Islet precursor cell (in vitro differentiated cells): ENCODE data around the gene RPP25.
A peak's percentile ranks its signal among the peaks of the same experiment; 100 is the strongest.

Experiments
- DNase-seq: peaks from one replicate; pipeline ENCODE4 v3.0.0-alpha.2; 2018

RPP25 gene

DNA sequence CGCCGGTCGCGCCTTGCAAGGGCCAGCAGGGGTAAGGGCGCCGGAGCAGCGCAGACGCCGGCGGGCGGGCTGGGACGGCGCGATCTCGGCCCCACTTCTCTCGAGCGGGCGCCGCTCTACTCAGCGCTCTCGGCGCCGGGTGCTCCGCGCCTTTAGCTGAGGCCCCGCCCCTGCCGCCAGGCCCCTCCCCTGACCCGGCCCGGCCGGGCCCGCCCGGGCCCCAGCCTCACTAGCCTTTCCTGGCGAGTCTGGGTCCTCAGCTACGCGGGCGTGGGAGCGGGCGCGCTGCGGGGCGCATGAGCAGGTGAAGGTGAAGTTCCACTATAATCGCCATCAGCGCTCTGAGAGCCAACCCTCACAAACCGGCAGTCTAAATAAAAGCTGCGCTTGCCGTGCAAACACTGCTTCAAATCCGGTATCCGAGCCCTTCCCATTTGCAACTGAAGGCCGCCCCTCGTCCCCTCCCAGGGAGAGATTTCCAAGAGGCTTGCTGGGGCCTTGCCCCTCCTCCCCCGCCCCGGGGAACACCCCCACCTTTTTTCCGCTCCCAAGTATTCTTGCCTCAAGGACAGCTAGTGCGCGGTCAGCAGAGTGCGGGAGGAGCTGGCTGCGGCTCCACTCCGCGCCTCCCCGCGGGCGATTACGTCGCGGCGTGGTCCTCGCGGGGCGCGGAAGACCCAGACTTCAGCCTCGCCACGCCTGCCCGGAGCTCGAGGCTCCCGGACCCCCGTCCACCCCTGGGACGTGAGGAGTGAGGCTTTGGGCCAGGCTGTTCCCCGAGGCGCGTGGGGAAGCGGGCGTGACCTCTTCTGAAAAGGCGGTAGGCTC is at the start of gene RPP25:
Gene RPP25, minus strand, starts transcription at position 125 of the 828 bp plus-strand sequence. CDS start 189 bp downstream, outside the sequence.
- peak; percentile 86 for DNase-seq

- no peak for DNase-seq
Measured at GRCh38 chr15:75002398-75002797, 45.8 kb upstream of the RPP25 start.

GRCh38 chr15:75001310-75001709 is 44.7 kb upstream of the RPP25 start:
- no peak for DNase-seq

GRCh38 chr15:74997543-74997942 is 41.0 kb upstream of the RPP25 start:
- no peak for DNase-seq

DNA sequence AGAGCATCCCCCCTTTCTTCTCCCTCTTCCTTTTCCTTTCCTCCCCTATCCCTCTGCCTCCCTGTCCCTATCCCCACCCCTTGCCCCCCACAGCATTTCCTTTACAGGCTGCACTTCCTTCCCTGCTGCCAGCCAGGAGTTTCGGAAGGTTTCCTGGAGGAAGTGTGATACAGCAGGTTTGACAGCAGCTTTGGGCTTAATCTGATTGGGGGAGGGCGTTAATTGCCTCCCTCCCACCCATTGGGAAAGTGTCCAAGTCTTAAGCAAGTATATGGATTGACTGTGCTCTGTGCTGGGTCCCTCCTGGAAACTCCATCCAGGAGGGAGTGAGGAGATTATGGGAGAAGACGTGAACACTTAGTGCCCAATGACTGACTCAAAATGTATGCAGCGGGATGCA is 40.6 kb upstream of the RPP25 start:
- DNase-seq: no peak

DNA sequence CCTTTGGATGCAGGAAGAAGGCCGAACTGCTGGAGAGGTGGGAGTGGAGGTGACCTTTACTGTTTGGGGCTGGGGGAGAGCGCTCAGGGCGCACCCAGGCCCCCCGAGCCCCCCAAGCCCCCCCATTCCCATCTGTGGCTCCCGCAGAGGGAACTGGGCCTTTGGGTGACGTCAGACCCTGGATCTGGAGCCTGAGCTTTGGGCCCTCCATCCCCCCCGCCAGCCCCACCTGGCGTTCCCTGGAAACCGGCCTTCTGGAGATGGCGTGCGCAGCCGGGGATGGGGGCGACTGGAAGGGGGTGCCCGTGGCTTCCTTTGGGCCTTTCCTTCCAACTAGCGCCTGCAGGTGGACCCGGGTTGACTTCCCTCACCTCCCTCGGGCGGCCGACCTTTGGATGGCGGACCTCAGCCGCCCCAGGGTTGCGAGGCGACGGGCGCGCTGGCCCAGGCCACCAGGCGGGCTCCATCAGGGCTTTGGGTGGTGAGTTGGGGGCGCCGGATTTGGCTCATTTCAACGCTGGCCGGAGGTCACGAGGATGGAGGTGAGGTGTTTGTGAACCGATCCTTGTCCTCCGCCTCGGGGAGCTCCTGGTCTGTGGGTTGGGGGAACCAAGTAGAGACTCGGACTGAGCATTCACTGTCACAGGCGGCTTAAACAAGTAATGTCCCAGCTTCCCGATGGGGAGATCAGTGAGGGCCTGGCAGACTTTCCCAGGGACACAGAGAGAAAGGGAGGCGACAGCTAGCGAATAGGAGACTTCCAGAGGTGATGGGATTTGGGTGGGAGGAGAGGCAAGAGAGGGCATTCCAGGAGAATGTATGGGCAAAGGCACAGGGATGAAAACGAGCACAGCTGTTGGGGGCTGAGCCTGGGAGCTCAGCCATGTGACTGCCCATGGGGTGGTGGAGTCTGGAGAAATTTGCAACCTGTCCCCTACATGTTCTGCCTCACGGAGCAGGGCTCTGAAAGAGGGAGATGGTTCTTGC is 39.5 kb upstream of the RPP25 start:
- DNase-seq: peak; percentile 63

- DNase-seq: peak; percentile 98
Measured at GRCh38 chr15:74995182-74995778, 38.7 kb upstream of the RPP25 start, which contains the start of gene SCAMP5. SCAMP5 (plus strand) TSS chr15:74995563; CDS start chr15:75011840, 16,277 bp downstream.

- DNase-seq: no peak
Measured at GRCh38 chr15:74994685-74995084, 38.1 kb upstream of the RPP25 start.

DNA sequence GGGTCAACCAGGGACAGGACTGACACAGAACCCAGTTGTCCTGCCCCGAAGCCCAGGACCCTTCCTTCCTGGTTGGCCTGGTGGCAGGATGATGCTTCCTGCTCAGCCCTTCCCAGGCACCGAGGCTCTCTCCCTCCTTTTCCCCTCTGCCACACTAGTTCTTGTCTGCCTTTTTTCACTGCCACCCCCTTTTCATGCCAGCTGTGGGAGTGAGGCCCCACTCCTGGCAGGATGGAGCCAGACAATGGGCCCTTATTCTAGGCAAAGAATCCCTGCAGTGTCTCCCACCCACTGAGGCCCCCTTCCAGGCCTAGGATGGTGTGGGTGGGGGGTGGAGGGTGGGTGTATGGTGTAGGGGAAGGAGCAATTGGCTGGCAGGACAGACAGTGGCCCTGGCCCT is 37.7 kb upstream of the RPP25 start:
- no peak for DNase-seq

DNA sequence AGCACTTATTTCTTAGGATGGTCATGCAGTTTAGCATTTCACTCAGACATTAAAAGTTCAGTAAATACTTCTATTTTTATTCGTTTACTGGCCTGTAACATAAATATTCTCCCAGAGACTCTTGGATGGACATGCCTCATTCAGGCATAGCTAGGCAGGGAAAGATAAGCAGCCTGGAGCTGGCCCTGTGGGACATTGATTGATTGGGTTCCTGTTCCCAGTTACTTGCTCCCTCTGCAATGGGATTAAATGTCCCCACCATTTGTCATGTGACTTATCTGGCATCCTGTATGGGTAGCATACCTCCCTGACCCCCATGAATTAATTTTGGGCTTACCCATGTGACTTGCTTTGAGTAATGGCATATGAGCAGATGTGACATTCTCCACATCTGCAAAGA is 36.0 kb upstream of the RPP25 start:
- no peak for DNase-seq

GRCh38 chr15:74989527-74989926 is 33.0 kb upstream of the RPP25 start:
- DNase-seq: no peak

GRCh38 chr15:74988007-74988800 is 31.6 kb upstream of the RPP25 start:
- DNase-seq: peak; percentile 87

DNA sequence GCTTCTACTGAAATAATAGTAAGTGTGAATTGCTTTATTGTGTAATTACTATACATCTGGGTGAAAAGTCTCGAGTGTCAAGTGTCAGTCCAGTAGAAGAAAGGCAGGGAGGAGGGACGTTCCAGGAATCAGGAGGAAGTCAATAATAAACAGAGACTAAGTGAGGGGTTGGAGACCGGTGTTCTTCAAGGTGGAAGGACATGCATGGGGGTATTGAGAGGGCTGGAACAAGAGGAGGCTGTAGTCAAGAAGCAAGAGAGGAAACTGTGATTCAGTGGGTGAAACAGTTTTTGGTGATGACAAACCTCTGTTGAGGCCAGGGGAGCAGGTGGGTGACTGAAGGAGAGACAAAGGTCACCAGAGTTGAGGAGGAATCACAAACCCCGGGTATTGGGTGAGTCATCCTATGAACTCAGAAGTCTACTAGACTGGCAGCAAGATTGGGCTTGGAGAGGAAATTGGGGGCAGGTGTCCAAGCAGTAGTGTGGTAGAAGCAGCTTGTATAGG is 27.2 kb upstream of the RPP25 start:
- no peak for DNase-seq

GRCh38 chr15:74982183-74982582 is 25.6 kb upstream of the RPP25 start:
- no peak for DNase-seq

DNA sequence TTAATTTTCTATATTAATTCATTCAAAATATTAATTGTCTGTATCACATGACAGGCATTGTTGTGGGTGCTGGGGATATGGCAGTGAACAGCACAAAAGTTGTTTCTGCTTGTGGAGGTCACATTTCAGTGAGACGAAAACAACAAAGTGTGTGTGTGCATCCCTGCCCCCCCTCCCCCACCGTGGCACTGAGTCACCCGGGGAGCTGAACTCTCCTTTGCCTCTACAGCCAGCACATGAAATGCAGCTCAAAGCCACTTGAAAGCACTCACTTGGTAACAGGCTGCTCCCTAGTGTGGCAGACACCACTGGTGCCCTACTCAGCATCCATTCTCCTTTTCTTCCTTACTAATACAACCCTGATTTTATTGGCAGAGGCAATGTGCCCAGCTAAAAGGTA is 21.9 kb upstream of the RPP25 start:
- DNase-seq: peak; percentile 73

- DNase-seq: no peak
Measured at GRCh38 chr15:74978077-74978476, 21.5 kb upstream of the RPP25 start.

GRCh38 chr15:74977599-74977998 is 21.0 kb upstream of the RPP25 start:
- no peak for DNase-seq

- DNase-seq: no peak
Measured at GRCh38 chr15:74976159-74976558, 19.6 kb upstream of the RPP25 start.

DNA sequence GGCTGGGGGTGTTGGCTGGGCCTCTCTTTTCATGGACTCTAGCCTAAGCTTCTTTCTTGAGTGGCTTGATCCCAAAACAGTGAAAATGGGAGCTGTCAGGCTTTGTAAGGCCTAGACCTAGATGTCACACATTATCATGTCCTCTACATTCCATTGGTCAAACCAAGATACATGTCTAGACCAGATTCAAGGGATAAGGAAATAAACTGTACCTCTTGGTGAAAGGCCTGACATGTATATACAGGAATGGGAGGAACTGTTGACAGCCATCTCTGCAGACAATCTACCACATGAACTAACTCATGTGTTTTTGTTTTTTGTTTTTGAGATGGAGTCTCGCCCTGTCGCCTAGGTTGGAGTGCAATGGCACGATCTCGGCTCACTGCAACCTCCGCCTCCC is 11.1 kb upstream of the RPP25 start:
- DNase-seq: no peak

DNA sequence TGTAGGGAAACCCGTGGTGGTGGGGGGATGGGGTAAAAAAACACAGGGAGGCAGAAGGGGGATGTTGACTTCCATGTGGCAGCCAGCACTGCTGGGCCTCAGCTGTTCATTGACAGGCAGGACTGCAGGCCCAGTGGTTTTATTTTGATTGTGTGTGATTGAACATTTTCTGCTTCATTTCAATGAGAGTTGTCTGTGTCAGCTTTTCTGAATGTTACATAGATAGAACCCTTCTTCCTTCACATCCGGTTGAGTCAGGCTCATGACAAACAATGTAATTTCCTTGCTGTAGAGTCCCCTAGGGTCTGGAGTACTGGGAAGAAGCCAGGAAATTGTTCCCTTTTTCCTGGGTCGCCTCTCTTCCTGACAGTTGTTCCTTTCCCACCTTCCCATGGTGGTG is 8.2 kb upstream of the RPP25 start:
- no peak for DNase-seq

- no peak for DNase-seq
Measured at GRCh38 chr15:74963213-74963612, 6.6 kb upstream of the RPP25 start.

- DNase-seq: no peak
Measured at GRCh38 chr15:74962671-74963070, 6.1 kb upstream of the RPP25 start.
